ENCODE results near the gene RCAN2.

- no peak for TF ChIP-seq CTCF (IDR thresholded peaks at IDR 0.05)
- no peak for TF ChIP-seq REST (IDR thresholded peaks at IDR 0.05; ENCODE audit: insufficient read depth in 1 of 2, low read depth in 2 of 2, low read length in 1 of 2)
- TF ChIP-seq SIN3A (IDR thresholded peaks at IDR 0.05; ENCODE audit: borderline replicate concordance, insufficient read depth, low read depth, low read length): no peak
- TF ChIP-seq POLR2AphosphoS5 (IDR thresholded peaks at IDR 0.05; ENCODE audit: low read depth, low read length): no peak
Observed at GRCh38 chr6:46287043-46287442, 204.2 kb downstream of the RCAN2 start.
